GM23338 (cell line): ENCODE measurements around the gene NOMO2. TPM values are rescaled to one million over a fixed set of nuclear protein-coding genes. Genes with fewer than 3 reads are reported as not detected.
"Not testable (repeated sequence)": the region's sequence is repeated elsewhere in the genome, so short reads cannot be mapped to it uniquely, and the experiment has no call there.

Experiments
- ATAC-seq: fragments of 200-7000 bp; cut with Tn5 transposase; 3 replicates; pipeline ENCODE4 v1.9.1; 2020
- DNase-seq: peaks from one replicate; pipeline ENCODE4 v3.0.0-alpha.2; 2015; ENCODE audit warnings: low spot score
- H2AFZ ChIP-seq: fragments of 200-600 bp; sonication (generic); 2 replicates; pipeline ENCODE4 v1.8.0; 2016; ENCODE audit warnings: antibody characterized with exemption, mild to moderate bottlenecking, moderate library complexity
- H3F3A ChIP-seq: fragments of 200-600 bp; sonication (generic); replicated peaks from 2 replicates; pipeline ENCODE4 v1.8.0; 2017; ENCODE audit warnings: antibody characterized with exemption, mixed run types, low read depth
- H3K27ac ChIP-seq: fragments of 200-600 bp; sonication (generic); 2 replicates; pipeline ENCODE4 v1.6.1; 2016; ENCODE audit warnings: low read depth
- H3K27me3 ChIP-seq: fragments of 200-600 bp; sonication (generic); 2 replicates; pipeline ENCODE4 v1.8.0; 2016; ENCODE audit warnings: mild to moderate bottlenecking, mixed run types, moderate library complexity; ENCODE audit not compliant: insufficient read depth
- H3K36me3 ChIP-seq: fragments of 200-600 bp; sonication (generic); 2 replicates; pipeline ENCODE4 v1.8.0; 2016; ENCODE audit warnings: mild to moderate bottlenecking; ENCODE audit not compliant: insufficient read depth
- H3K4me1 ChIP-seq: fragments of 200-600 bp; sonication (generic); 2 replicates; pipeline ENCODE4 v1.8.0; 2016; ENCODE audit warnings: mild to moderate bottlenecking, moderate library complexity; ENCODE audit not compliant: insufficient read depth
- H3K4me2 ChIP-seq: fragments of 200-600 bp; sonication (generic); 2 replicates; pipeline ENCODE4 v1.7.1; 2017; ENCODE audit warnings: mixed run types
- H3K4me3 ChIP-seq: fragments of 200-600 bp; sonication (generic); 2 replicates; pipeline ENCODE4 v1.6.1; 2016; ENCODE audit warnings: mixed run types
- H3K79me2 ChIP-seq: fragments of 200-600 bp; sonication (generic); replicated peaks from 2 replicates; pipeline ENCODE4 v1.8.0; 2017; ENCODE audit warnings: mild to moderate bottlenecking; ENCODE audit not compliant: insufficient read depth
- H3K9me2 ChIP-seq: fragments of 200-600 bp; sonication (generic); 2 replicates; pipeline ENCODE4 v1.8.0; 2017; ENCODE audit not compliant: insufficient read depth
- H4K20me1 ChIP-seq: fragments of 200-600 bp; sonication (generic); replicated peaks from 2 replicates; pipeline ENCODE4 v1.8.0; 2017; ENCODE audit warnings: mild to moderate bottlenecking; ENCODE audit not compliant: insufficient read depth
- H3K27ac Mint-ChIP-seq: 2 replicates; pipeline ENCODE4 v1.8.0; 2020; ENCODE audit warnings: inconsistent platforms, mild to moderate bottlenecking, moderate library complexity, mixed read lengths
- H3K27me3 Mint-ChIP-seq: 3 replicates; pipeline ENCODE4 v1.8.0; 2022; ENCODE audit warnings: low read depth, mild to moderate bottlenecking, moderate library complexity, mixed read lengths, inconsistent platforms; ENCODE audit not compliant: insufficient read depth, poor library complexity
- H3K36me3 Mint-ChIP-seq: 3 replicates; pipeline ENCODE4 v1.8.0; 2021; ENCODE audit warnings: low read depth, mild to moderate bottlenecking, inconsistent platforms, moderate library complexity, mixed read lengths
- H3K4me1 Mint-ChIP-seq: 3 replicates; pipeline ENCODE4 v1.8.0; 2020; ENCODE audit warnings: mild to moderate bottlenecking, inconsistent platforms, mixed read lengths
- H3K4me3 Mint-ChIP-seq: 3 replicates; pipeline ENCODE4 v1.8.0; 2021; ENCODE audit warnings: moderate library complexity, mild to moderate bottlenecking, inconsistent platforms, mixed read lengths
- H3K9me3 Mint-ChIP-seq: 3 replicates; pipeline ENCODE4 v1.8.0; 2020; ENCODE audit warnings: moderate library complexity, mild to moderate bottlenecking, inconsistent platforms, mixed read lengths
- polyA plus RNA-seq: library from polyadenylated mRNA; unstranded; fragments of >200 nt; fragmentation: Nextera tagmentation; extraction: Ambion mirVana; gene quantifications from 2 replicates; pipeline ENCODE4 v1.2.1, GENCODE V29; 2016
- total RNA-seq: library from RNA; depleted of rRNA; stranded (reverse); fragments of >200 nt; shearing (Covaris generic); gene quantifications from 2 replicates; pipeline ENCODE4 v1.2.3, GENCODE V29; 2014

NOMO2 gene
- total and polyA plus RNA-seq, 2 experiments from 2014 or later, result 58.7 to 95.6 TPM

DNA sequence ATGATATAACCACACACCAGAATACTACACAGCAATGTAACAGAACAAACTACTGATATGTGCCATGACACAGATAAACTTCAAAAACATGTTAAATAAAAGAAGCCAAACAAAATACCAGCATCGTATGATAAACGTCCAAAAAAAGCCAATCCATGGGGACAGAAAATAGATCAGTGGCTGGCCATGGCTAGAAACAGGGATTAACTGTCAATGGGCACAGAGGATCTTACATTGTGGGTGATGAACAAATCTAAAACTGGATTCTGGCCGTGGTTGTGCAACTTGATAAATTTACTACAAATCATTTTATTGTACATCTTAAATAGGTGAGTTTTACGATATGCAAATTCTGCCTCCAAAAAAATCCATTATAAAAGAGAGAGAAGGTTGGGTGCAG is 35.4 kb downstream of the NOMO2 start:
- not testable (repeated sequence) for H3K4me1 ChIP-seq

DNA sequence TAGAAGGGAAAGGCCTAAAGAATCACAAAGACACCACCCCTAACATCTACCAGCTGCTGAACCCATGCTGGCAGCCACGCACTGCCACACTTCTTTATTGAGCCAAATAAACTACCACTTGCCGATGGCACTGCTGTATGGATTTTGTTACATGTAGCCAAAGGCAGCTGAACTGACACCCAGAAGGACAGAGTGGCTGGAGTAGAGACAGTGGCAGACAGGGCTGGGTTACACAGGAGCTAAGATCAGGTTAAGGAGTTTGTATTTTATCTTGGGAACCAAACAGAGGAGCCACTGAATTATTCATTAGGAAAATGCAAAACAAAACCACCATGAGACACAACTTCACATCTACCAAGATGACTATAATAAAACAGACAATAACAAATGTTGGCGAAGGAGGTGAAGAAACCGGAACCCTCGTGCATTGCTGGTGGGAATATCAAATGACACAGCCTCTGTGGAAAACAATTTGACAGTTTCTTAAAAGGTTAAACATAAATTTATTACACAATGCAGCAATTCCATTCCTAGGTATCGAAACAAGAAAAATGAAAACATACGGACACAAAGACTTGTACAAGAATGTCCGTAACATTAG is 35.9 kb downstream of the NOMO2 start:
- not testable (repeated sequence) for H2AFZ ChIP-seq, H3K4me1 Mint-ChIP-seq, H3K27me3 Mint-ChIP-seq, H3K79me2 ChIP-seq, H3K27ac ChIP-seq, H3K9me2 ChIP-seq, H3K27me3 ChIP-seq, H3K4me2 ChIP-seq, H3K36me3 ChIP-seq, H4K20me1 ChIP-seq, H3K27ac Mint-ChIP-seq, H3F3A ChIP-seq, H3K9me3 Mint-ChIP-seq, ATAC-seq, H3K4me3 ChIP-seq, H3K4me3 Mint-ChIP-seq, H3K4me1 ChIP-seq, DNase-seq
- H3K36me3 Mint-ChIP-seq, result peaks cover 15% of the 10 kb centered on the region; the same call in 2 of the 3 replicates

More for the DNA sequence above, 35.4 kb downstream of the NOMO2 start:
- not testable (repeated sequence) for ATAC-seq, H3K4me2 ChIP-seq, H3K9me3 Mint-ChIP-seq, H3K9me2 ChIP-seq, H3K79me2 ChIP-seq, H3F3A ChIP-seq, H3K4me3 Mint-ChIP-seq, H3K36me3 ChIP-seq, DNase-seq, H3K4me1 Mint-ChIP-seq, H4K20me1 ChIP-seq, H3K27me3 Mint-ChIP-seq, H2AFZ ChIP-seq, H3K27ac ChIP-seq, H3K27me3 ChIP-seq, H3K27ac Mint-ChIP-seq, H3K4me3 ChIP-seq
- H3K36me3 Mint-ChIP-seq, result peaks cover 15% of the 10 kb centered on the region; the same call in 2 of the 3 replicates

DNA sequence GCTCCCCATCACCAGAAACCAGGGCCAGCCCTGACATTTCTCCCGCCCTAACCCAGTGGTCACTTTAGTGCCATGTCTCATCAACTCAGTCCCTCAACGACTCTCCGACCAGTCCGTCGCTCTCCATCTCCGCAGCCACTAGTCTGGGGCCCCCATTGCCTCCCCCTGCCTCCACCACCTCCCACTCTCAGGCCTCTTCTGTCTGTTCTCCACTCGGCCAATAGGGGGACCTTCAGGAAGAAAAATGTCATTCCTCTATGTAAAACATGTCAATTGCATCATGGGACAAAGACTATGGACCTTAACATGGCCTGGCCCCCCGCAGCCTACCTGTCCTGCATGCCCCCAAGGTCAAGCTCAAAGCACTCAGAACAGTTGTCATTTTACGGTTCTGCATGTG is 39.3 kb downstream of the NOMO2 start:
- not testable (repeated sequence) for H3K36me3 ChIP-seq, H3K27ac ChIP-seq, H3K79me2 ChIP-seq, H3K4me1 Mint-ChIP-seq, DNase-seq, H2AFZ ChIP-seq, H3K4me2 ChIP-seq, H3F3A ChIP-seq, H3K27me3 ChIP-seq, H3K9me2 ChIP-seq, H3K4me1 ChIP-seq, H3K4me3 ChIP-seq, H3K27me3 Mint-ChIP-seq, H3K27ac Mint-ChIP-seq, H3K4me3 Mint-ChIP-seq, H3K9me3 Mint-ChIP-seq, H3K36me3 Mint-ChIP-seq, H4K20me1 ChIP-seq
- ATAC-seq, result peak; percentile 72

DNA sequence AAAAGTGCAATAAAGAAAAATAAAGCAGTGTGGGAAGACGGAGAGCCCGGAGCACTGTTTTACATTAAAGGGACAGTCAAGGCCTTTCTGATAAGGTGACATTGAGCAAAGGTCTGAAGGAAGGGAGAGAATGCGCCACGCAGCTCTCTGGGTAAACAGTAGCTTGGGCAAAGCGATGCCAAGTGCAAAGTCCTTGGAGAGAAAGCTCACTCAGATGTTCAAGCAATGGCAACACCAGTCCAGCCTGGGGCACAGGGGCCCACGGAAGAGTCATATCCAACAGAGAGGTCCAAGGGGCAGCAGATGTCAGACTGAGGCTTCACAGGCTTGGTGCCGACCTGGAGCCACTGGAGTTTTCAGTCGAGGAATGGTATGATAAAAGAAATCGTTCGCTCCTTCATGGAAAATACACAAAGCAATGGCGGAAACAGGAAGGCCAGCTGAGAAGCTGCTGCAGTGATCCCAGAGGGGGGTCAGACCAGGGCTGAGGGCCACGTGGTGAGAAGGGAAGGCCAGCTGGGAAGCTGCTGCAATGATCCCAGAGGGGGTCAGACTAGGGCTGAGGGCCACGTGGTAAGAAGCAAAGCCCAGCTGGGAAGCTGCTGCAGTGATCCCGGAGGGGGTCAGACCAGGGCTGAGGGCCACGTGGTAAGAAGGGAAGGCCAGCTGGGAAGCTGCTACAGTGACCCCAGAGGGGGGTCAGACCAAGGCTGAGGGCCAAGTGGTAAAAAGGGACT is 40.3 kb downstream of the NOMO2 start:
- not testable (repeated sequence) for H3K27ac Mint-ChIP-seq, ATAC-seq

DNA sequence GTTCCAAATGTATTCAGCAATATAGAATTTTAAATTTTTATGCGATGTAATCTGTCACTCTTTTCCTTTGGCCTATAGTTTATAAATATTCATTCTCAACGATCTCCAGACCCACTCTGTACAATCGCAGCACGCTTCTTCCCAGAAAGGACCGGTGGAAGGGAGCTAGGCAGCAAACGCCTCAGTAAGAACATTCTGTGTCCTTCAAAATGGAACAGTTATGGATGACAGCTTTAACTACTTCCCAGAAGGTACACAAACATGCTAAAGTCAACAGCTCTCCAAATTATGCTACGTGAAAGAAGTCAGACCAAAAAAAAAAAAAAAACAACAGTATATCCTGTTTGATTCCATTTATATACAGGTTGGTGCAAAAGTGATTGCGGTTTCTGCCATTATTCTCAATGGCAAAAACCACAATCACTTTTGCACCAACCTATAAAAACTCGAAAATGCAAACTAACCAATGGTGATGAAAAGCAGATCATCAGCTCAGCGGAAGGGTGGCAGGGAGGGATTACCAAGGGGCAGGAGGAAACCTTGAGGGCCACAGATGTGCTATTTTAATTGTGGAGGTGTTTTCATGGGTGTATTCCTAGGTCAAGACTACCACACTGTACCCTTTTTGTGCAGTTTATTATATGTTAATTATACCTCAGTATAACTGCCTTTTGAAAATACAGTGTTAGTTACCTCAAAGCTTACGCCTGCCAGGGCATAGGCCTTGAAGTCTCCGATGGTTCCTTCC is 43.2 kb downstream of the NOMO2 start:
- H3K4me1 ChIP-seq, ATAC-seq, H3K9me3 Mint-ChIP-seq, H3K4me3 Mint-ChIP-seq, H3K36me3 Mint-ChIP-seq, H3K4me3 ChIP-seq, H2AFZ ChIP-seq, DNase-seq, H3K27ac Mint-ChIP-seq, H3K36me3 ChIP-seq, H3K27me3 Mint-ChIP-seq, H3K4me2 ChIP-seq, H3K27ac ChIP-seq, H3K27me3 ChIP-seq, H3K79me2 ChIP-seq, H3K9me2 ChIP-seq, H3F3A ChIP-seq, H4K20me1 ChIP-seq, H3K4me1 Mint-ChIP-seq: not testable (repeated sequence)

More for the DNA sequence above, 40.3 kb downstream of the NOMO2 start:
- not testable (repeated sequence) for H3K36me3 Mint-ChIP-seq, H2AFZ ChIP-seq, H3K79me2 ChIP-seq, H3K4me1 Mint-ChIP-seq, H3K27ac ChIP-seq, H3K4me1 ChIP-seq, H3K36me3 ChIP-seq, H3F3A ChIP-seq, H3K9me2 ChIP-seq, H4K20me1 ChIP-seq, H3K27me3 Mint-ChIP-seq, H3K4me3 Mint-ChIP-seq, DNase-seq, H3K4me2 ChIP-seq, H3K9me3 Mint-ChIP-seq, H3K4me3 ChIP-seq, H3K27me3 ChIP-seq

DNA sequence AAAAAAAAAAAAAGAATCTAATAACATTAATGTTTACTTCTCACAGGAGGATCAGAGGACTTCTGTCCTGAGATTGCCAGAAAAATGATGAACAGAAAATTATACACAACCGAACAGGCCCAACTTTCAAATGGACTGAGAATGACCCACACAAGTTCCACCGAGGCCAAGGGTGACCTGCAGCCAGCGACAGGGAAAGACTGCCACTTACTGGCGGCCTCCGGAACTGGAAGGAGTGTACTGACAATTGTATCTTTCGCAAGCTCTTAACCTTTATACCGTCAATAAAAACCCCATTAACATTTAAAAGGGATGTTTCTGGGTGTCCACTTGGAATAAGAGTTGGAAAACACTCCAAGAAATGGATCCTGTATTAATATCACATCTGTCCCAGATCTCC is 63.5 kb downstream of the NOMO2 start:
- peak; percentile 87 for ATAC-seq
- not testable (repeated sequence) for H3K27me3 Mint-ChIP-seq, H3K4me1 Mint-ChIP-seq, DNase-seq, H3K4me1 ChIP-seq, H3K27ac Mint-ChIP-seq, H3K79me2 ChIP-seq, H3K9me3 Mint-ChIP-seq, H3K27me3 ChIP-seq, H2AFZ ChIP-seq, H3K4me3 Mint-ChIP-seq, H4K20me1 ChIP-seq, H3K27ac ChIP-seq, H3K4me3 ChIP-seq, H3K36me3 ChIP-seq, H3K9me2 ChIP-seq, H3K4me2 ChIP-seq, H3K36me3 Mint-ChIP-seq, H3F3A ChIP-seq
